HG03521 (cell line): Measurements from ENCODE around the gene PCDHA4.

Experiments used
- ATAC-seq: cut with Tn5 transposase; IDR thresholded peaks from one replicate; pipeline ENCODE4 v1.9.1; 2021; ENCODE audit warnings: mild to moderate bottlenecking, moderate library complexity; ENCODE audit not compliant: unreplicated experiment

Gene PCDHA4

DNA sequence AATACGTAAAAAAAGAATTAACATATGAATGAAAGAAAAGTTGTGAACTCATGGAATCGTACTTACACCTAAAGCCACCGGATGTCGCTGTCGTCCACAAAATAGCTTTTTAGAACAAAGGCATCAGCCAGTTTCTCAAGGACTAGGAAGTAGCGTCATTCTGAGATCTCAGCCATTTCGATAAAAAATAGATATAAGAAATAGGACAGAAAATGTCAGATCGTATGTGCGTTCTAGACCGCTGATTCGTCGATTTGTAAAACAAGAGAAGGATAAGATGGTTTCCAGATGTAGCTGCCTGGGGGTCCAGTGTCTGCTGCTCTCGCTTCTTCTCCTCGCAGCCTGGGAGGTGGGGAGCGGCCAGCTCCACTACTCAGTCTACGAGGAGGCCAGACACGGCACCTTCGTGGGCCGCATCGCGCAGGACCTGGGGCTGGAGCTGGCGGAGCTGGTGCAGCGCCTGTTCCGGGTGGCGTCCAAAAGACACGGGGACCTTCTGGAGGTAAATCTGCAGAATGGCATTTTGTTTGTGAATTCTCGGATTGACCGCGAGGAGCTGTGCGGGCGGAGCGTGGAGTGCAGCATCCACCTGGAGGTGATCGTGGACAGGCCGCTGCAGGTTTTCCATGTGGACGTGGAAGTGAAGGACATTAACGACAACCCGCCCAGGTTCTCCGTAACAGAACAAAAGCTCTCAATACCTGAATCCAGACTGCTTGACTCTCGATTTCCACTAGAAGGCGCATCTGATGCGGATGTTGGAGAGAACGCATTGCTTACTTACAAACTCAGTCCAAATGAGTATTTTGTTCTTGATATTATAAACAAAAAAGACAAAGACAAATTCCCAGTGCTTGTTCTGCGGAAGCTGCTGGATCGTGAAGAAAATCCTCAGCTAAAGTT lies 49.2 kb downstream of the PCDHA4 start, which contains the start of gene PCDHA10:
TSS of gene PCDHA10 (plus strand) at position 126 of the 903 bp plus-strand sequence. CDS start at position 278, 152 bp downstream.
- no peak for ATAC-seq

DNA sequence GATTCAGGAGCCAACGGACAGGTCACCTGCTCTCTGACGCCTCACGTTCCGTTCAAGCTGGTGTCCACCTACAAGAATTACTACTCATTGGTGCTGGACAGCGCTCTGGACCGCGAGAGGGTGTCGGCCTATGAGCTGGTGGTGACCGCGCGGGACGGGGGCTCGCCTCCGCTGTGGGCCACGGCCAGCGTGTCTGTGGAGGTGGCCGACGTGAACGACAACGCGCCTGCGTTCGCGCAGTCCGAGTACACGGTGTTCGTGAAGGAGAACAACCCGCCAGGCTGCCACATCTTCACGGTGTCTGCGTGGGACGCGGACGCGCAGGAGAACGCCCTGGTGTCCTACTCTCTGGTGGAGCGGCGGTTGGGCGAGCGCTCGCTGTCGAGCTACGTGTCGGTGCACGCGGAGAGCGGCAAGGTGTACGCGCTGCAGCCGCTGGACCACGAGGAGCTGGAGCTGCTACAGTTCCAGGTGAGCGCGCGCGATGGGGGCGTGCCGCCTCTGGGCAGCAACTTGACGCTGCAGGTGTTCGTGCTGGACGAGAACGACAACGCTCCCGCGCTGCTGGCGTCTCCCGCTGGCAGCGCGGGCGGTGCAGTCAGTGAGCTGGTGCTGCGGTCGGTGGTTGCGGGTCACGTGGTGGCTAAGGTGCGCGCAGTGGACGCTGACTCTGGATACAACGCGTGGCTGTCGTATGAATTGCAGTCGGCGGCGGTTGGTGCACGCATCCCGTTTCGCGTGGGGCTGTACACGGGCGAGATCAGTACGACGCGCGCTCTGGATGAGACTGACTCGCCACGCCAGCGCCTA lies 50.5 kb downstream of the PCDHA4 start:
- ATAC-seq = no peak

DNA sequence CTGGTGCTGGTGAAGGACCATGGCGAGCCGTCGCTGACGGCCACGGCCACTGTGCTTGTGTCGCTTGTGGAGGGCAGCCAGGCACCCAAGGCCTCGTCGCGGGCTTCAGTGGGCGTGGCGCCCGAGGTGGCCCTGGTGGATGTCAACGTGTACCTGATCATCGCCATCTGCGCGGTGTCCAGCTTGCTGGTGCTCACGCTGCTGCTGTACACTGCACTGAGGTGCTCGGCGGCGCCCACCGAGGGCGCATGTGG lies 51.0 kb downstream of the PCDHA4 start:
- ATAC-seq = no peak

DNA sequence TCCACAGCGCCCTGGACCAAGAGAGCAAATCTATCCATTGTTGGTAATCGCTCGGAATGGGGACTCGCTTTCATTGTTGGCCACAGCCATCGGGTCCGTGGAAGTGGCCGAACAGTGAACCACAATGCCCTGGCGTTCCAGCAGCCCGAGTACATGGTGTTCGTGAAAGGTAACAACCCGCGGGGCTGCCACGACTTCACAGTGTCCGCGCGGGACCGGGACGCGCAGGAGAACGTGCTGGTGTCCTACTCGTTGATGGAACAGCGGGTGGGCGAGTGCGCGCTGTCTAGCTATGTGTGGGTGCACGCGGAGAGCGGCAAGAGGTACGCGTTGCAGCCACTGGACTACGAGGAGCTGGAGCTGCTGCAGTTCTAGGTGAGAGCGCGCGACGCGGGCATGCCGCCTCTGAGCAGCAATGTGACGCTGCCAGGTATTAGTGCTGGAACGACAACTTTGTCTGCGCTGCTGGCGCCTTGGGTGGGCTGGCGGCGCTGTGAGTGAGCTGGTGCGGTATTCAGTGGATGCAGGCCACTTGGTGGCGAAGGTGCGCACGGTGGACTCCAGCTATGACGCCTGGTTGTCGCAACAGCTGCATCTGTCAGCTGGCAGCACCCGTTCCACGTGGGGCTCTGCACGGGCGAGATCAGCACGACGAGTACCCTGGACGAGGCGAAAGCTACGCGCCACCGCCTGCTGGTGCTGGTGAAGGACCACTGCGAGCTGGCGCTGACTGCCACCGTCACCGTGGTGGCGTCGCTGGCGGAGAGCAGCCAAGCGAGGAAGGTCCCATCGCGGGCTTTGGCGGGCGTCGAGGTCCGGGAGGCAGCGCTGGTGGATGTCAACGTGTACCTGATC lies 55.8 kb downstream of the PCDHA4 start:
- ATAC-seq = no peak
